Cardiac fibroblast (primary cell): ENCODE data around the gene SH3BP4.
A peak's percentile ranks its signal among the peaks of the same experiment; 100 is the strongest.

Experiments
- DNase-seq, 2 donors: peaks; one replicate each; pipeline versions ENCODE4 v3.0.0 to v3.0.0-alpha.2; 2010; ENCODE audit warnings: low read depth in 2 of 2
- H3K4me3 ChIP-seq, 2 donors: replicated peaks in 1 of 2; 1 replicate in 1 of 2; 2 replicates in 1 of 2; pipeline ENCODE4 v1.5.1; 2011; ENCODE audit warnings: low read depth in 2 of 2, low read length in 2 of 2, mild to moderate bottlenecking in 2 of 2, moderate library complexity in 1 of 2
- TF ChIP-seq, protein P1 (sequence below): IDR thresholded peaks from one replicate; pipeline ENCODE4 v1.5.1; 2011; ENCODE audit warnings: low read depth, mild to moderate bottlenecking, low read length, inconsistent platforms

The SH3BP4 gene

DNA sequence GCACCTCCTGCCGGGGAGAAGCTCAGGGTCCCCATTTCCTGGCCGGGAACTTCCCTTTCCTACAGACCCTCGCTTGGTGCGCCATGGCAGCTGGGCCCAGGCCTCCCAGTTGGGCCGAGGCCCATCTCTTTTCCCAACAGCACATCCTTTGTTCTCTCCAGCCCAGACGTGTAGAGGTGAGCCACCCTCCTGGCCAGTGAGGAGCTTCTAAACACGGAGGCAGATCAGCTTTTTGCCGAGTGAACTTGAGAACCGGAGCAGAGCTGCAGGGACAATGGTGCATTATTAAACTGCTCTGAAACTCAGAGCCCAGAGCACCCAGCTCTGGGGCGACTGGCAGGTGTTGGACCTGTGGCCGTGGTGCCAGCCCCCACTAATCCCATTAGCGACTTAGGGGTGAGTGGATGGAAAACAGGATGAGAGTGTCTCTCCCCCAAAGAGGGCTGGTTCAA is 25.4 kb downstream of the SH3BP4 start:
- no peak overlapping the region for H3K4me3 ChIP-seq
- TF ChIP-seq, protein P1, sequence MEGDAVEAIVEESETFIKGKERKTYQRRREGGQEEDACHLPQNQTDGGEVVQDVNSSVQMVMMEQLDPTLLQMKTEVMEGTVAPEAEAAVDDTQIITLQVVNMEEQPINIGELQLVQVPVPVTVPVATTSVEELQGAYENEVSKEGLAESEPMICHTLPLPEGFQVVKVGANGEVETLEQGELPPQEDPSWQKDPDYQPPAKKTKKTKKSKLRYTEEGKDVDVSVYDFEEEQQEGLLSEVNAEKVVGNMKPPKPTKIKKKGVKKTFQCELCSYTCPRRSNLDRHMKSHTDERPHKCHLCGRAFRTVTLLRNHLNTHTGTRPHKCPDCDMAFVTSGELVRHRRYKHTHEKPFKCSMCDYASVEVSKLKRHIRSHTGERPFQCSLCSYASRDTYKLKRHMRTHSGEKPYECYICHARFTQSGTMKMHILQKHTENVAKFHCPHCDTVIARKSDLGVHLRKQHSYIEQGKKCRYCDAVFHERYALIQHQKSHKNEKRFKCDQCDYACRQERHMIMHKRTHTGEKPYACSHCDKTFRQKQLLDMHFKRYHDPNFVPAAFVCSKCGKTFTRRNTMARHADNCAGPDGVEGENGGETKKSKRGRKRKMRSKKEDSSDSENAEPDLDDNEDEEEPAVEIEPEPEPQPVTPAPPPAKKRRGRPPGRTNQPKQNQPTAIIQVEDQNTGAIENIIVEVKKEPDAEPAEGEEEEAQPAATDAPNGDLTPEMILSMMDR, result no peak
- no peak for DNase-seq

DNA sequence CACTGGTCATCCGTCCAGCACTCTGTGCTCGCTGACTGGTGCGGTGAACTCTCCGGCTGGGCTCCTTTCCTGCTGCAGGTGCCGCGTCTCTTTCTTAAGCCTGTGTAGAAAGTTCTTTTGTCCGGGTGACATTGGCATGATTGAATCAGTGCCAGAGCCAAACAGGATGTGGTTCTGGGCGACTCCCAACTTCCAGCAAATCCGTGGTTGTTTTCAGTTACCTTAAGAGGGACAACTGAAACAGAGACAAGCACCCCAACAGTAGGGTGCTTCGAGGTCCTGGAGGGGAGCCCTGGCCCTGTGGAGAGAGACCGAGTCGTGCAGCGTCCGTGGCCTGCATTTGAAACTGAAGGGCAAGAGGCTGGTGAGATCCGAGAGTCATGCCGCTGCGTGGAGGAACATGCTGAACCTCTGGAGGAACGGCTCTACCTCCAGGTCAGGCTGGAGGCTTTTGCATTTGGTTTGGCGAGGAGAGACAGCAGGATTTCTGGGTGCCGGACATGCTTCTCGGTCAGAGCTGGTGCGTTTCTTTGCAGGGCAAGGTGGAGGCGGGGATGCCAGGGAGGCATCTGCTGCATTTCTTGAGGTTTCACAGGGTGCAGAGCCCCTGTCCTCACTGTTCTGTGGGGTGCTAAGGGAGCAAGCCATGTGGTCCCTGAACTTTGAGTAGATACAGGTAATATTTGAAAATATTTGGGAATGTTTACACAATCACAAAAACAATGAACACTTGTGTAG is 26.8 kb downstream of the SH3BP4 start:
- H3K4me3 ChIP-seq, result no peak overlapping the region
- TF ChIP-seq, protein P1, result no peak
- peak; percentile 53 to 55 for DNase-seq

GRCh38 chr2:234979204-234980167 is 27.7 kb downstream of the SH3BP4 start:
- peak; percentile 62 to 67 for DNase-seq
- TF ChIP-seq, protein P1, result no peak
- H3K4me3 ChIP-seq, result no peak overlapping the region

DNA sequence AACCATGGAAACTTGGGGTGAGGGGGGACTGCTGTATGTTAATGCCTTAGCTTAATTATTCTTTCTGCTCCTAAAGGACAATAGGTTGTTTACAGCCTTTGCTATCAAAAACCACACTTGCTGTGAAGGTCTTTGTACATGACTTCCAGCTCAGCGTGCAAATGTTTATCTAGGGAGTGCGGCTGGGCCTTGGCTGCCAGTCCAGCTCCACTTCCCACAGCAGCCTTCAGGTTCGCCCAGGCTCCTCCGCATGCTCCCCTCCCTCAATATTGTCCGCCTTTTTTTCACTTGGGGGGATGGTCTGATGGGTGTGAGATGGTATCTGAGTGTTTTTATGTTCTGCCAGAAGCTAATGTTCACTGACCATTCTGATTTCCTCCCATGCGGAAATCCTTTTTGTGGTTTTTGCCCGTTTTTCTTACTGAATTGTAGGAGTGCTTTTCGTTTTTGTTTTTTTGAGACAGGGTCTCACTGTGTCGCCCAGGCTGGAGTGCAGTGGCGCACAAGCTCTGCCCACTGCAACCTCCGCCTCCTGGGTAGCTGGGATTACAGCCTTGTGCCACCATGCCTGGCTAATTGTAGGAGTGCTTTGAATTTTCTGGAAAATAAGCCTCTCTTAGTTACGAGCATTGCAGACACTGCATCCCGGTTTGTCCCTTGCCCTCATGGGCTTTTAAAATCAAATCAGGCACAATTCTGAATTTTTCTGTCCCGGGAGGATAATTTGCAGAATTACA is 28.8 kb downstream of the SH3BP4 start:
- peak overlapping the region in 1 of 2 donors; percentile 8 for H3K4me3 ChIP-seq
- DNase-seq, result peak in 1 of 2 donors; percentile 59
- TF ChIP-seq, protein P1, result no peak

- DNase-seq, result peak; percentile 99
- TF ChIP-seq, protein P1, result peak; percentile 3
- peak overlapping the region; percentile 2 to 8 for H3K4me3 ChIP-seq
Measured at GRCh38 chr2:234981197-234982095, 29.6 kb downstream of the SH3BP4 start.
